NCI-H446 (cell line): Measurements from ENCODE around the gene TFPI.
"Not testable (repeated sequence)": the region's sequence is repeated elsewhere in the genome, so short reads cannot be mapped to it uniquely, and the experiment has no call there.

ENCODE experiments used
- DNase-seq, 2 experiments: peaks; one replicate each; lab custom pipeline; 2025; lab: John Stamatoyannopoulos, UW

Gene TFPI

GRCh38 chr2:187552828-187553681 is 1.2 kb downstream of the TFPI start:
- no peak for DNase-seq

DNA sequence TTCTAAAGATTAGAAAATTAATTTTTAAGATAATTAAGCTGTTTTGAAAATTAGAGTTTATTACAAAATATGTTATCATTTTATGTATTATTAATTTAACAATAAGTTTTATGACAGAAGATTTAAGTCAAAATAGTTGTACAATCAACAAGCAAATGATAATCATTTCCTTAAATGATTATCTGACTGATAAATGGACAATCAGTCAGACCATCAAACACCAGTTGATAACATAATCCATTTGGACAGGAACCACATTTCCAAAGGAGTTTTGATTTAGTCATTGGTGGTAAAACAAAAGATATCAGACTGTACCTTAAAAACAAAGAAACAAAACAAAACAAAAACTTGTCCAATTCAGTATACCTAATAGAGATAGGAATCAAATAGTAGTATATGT is 1.9 kb downstream of the TFPI start:
- DNase-seq: no peak

DNA sequence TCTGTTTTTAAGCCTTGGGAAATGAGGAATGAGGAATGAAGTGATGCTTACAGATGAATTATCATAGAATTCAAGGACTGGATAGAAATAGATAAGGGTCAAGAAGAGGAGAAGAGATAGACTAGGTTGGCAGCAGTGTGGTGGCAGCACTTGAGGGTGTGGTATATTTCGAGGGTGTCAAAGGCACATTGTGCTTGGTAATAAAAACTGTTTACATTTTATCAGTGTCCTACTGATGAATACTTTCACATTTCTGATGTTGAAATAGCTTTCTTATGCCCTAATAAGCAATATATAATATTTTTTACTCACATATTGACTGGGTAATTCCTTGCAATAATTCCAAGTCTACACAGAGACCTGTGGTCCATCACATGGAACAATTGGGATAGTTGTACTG is 3.4 kb downstream of the TFPI start:
- no peak for DNase-seq

- no peak for DNase-seq
Observed at GRCh38 chr2:187549951-187550555, 4.2 kb downstream of the TFPI start.

GRCh38 chr2:187549193-187549592 is 5.0 kb downstream of the TFPI start:
- no peak for DNase-seq

DNA sequence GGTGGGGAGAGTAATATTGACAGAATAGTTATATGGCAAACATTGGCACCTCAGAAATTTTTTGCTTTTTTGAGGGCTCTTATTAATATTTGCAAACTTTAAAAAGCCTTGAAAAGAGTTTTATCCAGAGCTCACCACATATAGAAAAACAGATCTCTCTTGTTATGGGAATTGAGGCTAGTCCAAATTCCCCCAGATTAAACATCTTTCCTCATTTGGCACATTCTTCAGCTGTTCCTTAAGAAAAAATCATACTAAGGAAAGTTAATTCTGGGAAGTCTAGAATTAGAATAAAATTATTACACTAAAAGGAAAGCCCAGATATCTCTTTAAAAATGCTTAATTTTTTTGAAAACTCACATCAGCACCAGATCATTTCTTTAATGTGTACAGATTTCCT is 5.6 kb downstream of the TFPI start:
- no peak for DNase-seq

GRCh38 chr2:187547353-187547979 is 6.8 kb downstream of the TFPI start:
- peak in 1 of 2 experiments; percentile 52 for DNase-seq

DNA sequence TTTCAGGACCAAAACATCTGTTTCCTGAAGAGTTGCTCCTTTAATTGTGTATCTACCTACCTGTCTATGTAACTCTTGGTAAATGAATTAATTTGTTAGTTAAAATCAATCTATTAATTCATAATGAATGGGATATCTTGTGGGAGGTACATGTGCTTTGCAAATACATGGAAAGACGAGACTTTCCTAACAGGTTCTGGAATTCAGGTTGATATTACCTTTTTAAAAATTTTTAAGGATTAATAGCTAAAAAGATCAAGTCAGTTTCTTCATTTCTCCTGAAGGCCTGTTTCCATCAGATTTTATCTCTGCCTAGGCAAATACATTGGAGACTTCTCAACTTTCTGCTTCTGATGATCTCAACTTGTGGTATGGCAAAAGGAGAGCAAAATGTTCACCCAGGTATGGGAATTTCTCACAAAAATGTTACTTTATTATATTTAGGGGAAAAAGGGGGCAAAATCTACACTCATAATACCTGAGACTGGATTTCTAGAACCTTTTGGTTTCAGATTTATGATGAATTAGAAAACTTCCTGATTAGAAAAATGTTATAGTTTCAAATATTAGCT is 7.4 kb downstream of the TFPI start:
- no peak for DNase-seq

- DNase-seq: no peak
Observed at GRCh38 chr2:187545238-187545751, 8.9 kb downstream of the TFPI start.

GRCh38 chr2:187544371-187545080 is 9.7 kb downstream of the TFPI start:
- DNase-seq: no peak

- DNase-seq: no peak
Observed at GRCh38 chr2:187543488-187543887, 10.7 kb downstream of the TFPI start.

DNA sequence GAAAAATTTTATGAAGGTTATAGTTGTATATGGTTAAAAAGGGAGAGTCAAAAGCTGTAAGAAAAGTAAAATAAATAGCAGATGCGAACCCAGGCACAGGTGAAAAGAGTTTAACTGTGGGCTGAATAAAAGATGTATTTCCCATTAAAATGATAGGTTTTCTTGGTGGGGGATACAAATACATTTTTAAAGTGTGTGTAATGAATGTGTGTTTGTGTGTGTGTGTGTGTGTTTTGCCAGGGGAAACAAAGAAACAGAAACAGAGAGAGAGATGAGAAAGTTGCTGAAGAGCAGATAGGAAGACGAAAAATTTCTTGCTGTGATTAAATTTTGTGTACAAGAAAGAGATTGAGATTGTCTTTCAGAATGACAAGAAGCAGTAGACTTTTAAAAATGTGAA is 12.1 kb downstream of the TFPI start:
- DNase-seq: no peak

DNA sequence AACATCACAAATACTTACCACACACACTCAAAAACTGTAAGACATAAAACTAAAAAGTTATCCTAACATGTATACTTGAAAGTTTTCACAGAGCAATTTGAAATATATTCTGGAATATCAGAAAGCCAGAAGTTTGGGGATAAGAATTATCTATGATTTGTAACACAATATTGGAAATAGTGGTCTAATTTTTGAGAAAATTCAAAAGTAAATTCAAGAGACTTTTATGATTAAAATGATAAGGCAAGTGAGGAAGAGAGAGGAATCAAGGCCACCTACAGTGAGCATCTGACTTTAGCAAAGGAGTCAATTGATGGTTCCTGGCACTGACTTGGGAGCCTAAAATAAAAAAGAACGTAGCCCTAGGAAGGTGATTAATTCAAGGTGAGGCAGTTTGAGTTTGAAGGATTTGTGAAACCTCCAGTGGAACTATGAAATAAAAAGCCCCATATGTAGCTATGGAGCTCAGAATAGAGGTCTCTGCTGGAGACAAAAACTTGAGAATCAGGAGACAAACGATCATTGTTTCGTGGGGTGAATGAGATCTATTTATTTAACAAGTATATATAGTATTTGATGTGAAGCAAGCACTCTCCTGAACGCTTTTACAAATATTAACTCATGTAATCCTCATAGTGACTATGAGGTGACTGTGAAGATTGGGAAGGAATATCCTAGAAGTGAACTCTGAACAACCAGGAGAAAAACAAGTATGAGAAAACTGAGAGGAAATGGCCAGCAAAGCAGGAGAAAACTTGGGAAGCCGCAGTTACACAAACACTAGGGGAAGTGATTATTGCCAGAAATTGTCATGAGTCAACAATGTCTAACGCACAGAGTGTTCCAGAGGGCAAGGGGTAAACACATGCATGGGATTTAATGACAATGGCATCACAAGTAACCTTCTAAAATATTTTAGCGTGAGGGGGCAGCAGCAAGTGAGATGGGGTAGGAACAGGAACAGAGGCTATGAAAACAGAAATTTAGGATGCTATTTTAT is 12.8 kb downstream of the TFPI start:
- DNase-seq: no peak

DNA sequence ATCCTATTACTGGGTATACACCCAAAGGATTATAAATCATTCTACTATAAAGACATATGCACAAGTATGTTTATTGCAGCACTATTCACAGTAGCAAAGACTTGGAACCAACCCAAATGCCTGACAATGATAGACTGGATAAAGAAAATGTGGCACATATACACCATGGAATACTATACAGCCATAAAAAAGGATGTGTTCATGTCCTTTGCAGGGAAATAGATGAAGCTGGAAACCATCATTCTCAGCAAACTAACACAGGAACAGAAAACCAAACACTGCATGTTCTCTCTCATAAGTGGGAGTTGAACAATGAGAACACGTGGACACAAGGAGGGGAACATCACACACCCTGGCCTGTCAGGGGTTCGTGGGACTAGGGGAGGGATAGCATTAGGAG is 16.0 kb downstream of the TFPI start:
- not testable (repeated sequence) for DNase-seq

DNA sequence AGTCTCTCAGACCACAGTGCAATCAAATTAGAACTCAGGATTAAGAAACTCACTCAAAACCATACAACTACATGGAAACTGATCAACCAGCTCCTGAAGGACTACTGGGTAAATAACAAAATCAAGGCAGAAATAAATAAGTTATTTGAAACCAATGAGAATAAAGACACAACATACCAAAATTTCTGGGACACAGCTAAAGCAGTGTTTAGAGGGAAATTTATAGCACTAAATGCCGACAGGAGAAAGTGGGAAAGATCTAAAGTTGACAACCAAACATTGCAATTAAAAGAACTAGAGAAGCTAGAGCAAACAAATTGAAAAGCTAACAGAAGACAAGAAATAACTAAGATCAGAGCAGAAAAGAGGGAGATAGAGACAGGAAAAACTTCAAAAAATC is 18.9 kb downstream of the TFPI start:
- DNase-seq: not testable (repeated sequence)

- no peak for DNase-seq
Observed at GRCh38 chr2:187532333-187533120, 21.7 kb downstream of the TFPI start.

DNA sequence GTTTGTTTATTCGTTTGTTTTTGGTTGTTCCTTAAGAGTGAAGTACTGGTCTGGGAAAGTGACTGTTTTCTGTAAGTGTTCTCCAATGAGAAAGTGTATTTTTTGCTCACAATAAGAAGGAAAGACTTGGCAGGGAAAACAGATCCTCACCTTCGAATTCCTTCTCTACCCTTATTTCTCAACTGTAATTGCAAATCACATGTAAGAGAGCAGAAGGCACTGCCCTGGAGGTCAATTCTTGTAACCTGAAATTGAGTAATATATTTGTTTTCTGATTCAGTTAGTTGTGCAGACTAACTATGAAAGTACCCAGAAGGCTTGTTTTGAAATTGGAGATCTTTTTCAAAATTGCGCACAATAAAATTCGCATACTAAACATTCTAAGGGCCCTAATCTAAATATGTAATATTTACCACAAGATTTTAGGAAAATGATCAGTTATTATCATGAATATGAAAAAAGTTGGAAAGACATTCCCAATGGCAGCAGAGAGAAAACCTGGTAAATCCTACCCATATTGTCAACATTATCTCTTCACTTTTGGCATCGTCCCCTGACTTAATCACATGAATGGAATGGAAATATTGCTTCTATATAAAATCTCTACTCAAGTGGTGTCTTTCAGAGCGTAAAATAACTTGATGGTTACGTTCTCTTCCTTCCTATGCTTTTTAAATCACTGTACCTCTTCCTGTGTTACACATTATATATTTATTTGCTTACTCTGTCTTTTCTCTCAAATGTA is 24.1 kb downstream of the TFPI start:
- no peak for DNase-seq

DNA sequence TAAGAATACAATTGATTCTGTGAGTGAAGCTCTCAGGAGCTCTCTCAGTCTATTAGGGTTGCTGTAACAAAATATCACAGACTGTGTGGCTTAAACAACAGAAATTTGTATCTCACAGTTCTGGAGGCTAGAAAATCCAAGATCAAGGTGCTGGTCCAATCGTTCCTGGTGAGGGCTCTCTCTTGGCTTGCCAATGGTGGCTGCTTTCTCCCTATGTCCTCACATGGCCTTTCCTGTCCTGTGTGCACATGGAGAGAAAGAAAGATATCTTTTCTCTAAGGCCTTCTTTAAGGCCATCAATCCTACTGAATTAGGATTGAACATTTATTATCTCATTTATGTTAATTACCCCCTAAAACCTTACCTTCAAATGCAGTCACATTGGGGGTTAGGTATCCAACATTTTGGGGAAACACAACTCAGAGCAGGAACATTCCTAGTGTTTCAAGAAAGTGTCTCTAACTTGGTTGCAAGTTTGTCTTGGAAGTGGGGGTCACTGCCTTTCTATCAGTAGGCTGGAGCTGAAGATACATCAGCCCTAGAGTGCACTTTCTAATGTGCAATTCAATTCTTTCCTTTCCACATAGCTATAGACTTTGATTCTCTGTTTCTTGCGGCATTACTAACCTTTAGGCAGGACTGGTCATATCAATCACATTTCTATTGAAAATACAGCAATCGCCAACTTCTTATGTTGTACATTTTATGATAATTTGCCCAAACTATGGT is 24.8 kb downstream of the TFPI start:
- DNase-seq: no peak
